GM21529 (cell line): Measurements from ENCODE around the gene UNG.
"Not testable (repeated sequence)": the region's sequence is repeated elsewhere in the genome, so short reads cannot be mapped to it uniquely, and the experiment has no call there.

Source experiments
- ATAC-seq: cut with Tn5 transposase; IDR thresholded peaks from one replicate; pipeline ENCODE4 v1.9.1; 2021; ENCODE audit not compliant: unreplicated experiment

The UNG gene

GRCh38 chr12:109120557-109120956 lies 23.2 kb downstream of the UNG start:
- no peak for ATAC-seq

- no peak for ATAC-seq
Observed at GRCh38 chr12:109121346-109121880, 24.0 kb downstream of the UNG start.

- ATAC-seq: no peak
Observed at GRCh38 chr12:109124878-109125648, 27.7 kb downstream of the UNG start.

GRCh38 chr12:109125791-109126190 lies 28.4 kb downstream of the UNG start:
- ATAC-seq: no peak

- ATAC-seq: no peak
Observed at GRCh38 chr12:109126784-109127183, 29.4 kb downstream of the UNG start.

GRCh38 chr12:109127533-109128242 lies 30.3 kb downstream of the UNG start:
- ATAC-seq: no peak

GRCh38 chr12:109130297-109131153 lies 33.1 kb downstream of the UNG start:
- ATAC-seq: no peak

- no peak for ATAC-seq
Observed at GRCh38 chr12:109131154-109132050, 34.0 kb downstream of the UNG start.

- ATAC-seq: no peak
Observed at GRCh38 chr12:109134186-109134917, 37.0 kb downstream of the UNG start.

GRCh38 chr12:109137055-109137454 lies 39.7 kb downstream of the UNG start:
- ATAC-seq: no peak

GRCh38 chr12:109139360-109139759 lies 42.0 kb downstream of the UNG start:
- no peak for ATAC-seq

- no peak for ATAC-seq
Observed at GRCh38 chr12:109139791-109140190, 42.4 kb downstream of the UNG start.

- ATAC-seq: no peak
Observed at GRCh38 chr12:109140560-109140959, 43.2 kb downstream of the UNG start.

GRCh38 chr12:109144224-109144623 lies 46.8 kb downstream of the UNG start:
- ATAC-seq: no peak

- not testable (repeated sequence) for ATAC-seq
Observed at GRCh38 chr12:109147126-109147525, 49.7 kb downstream of the UNG start.

GRCh38 chr12:109147954-109148353 lies 50.6 kb downstream of the UNG start:
- ATAC-seq: no peak

GRCh38 chr12:109150124-109150640 lies 52.8 kb downstream of the UNG start:
- ATAC-seq: no peak

- ATAC-seq: no peak
Observed at GRCh38 chr12:109151457-109151856, 54.1 kb downstream of the UNG start.

GRCh38 chr12:109153821-109154441 lies 56.5 kb downstream of the UNG start:
- ATAC-seq: no peak
